Suppressor macrophage treated with lipopolysaccharide for 1 hour (primary cell): ENCODE data around the gene DMKN.
"Not testable (repeated sequence)": the region's sequence is repeated elsewhere in the genome, so short reads cannot be mapped to it uniquely, and the experiment has no call there.

Source experiments
- DNase-seq, 3 donors: peaks; one replicate each; pipeline ENCODE4 v3.0.0-alpha.2; 2020 to 2022

Gene DMKN

DNA sequence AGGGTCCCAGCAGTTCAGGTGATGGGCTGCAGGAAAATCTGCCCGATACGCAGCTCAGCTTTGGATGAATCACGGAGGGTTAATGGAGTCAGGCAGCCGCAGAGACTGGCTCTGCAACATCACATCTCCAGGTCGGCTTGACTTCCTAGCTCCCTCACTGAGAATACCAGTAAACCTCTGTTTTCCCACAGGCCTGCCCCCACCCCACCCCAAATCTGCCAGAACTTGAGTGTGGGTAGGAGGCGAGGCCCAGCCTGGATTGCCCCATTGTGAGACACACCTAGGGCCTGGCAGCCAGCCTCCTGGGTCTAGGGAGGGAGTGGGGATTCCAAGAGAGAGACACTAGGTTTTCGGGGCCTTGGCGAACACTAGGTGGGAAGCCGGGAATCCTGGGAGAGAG is 19.5 kb downstream of the DMKN start:
- DNase-seq: no peak

DNA sequence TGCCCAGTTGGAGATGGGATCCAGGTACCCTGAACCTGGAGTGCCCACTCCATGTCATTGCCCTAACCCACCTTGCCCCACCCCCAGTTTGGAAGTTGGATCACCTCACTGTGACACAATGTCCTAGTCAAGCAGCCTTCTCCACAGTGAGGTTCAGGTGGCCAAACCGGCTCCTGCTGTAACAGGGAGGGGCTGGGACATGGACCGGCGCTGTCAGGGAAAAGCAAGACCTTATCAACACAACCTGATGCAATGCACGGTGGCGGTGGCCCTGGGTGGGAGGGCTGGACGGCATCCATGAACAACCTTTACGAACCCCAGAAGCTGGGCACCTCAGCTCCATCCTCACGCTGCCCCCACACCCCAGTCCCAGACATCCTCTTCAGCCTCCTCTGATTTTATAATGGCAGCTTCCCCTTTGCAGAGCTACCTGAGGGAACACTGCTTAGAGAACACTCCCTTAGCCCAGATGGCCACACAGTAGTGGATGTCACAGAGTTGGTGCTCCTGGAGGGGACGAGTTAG is 21.6 kb downstream of the DMKN start:
- no peak for DNase-seq

DNA sequence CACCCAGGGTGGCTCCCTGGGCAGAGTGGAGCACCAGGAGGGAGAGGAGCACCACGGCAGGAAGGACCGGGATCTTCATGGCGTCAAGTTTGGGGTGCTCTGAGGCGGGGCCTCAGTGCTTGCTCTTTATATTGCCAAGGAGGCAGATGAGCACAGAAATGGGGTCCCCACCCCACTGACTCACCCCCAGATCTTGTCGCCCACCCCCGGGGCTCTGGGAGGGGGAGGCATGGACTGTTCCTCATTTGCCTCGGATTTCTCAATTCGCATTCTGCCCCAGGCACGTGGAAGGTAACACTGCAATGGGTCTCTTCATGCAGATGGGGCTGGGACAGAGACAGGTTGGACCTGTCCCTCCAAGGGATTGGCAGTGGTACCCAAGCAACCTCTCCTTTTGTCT is 23.1 kb downstream of the DMKN start, which contains the start of gene KRTDAP:
Gene KRTDAP (minus strand): TSS at position 101 of the 400 bp plus-strand sequence. CDS start 22 bp downstream, at position 79.
- DNase-seq: no peak

DNA sequence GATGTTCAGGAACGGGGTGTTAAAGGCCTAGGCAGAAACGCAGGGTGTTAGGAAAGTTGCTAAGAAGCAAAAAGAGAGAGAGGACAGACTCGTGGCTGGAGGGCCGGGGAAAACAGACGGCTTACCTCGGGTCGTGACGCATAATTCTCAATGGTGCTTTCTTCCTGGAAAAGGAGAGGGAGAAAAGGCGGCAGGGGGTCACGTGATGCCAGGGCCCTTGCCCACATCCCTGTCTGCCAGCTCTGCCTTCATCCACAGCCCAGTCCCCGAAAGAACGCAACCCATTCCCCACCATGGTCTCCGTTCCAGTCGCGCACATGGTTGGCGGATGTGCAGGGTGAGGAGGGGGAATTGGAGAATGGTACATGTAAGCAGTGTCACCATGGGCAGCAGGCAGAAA is 24.8 kb downstream of the DMKN start:
- DNase-seq: no peak

DNA sequence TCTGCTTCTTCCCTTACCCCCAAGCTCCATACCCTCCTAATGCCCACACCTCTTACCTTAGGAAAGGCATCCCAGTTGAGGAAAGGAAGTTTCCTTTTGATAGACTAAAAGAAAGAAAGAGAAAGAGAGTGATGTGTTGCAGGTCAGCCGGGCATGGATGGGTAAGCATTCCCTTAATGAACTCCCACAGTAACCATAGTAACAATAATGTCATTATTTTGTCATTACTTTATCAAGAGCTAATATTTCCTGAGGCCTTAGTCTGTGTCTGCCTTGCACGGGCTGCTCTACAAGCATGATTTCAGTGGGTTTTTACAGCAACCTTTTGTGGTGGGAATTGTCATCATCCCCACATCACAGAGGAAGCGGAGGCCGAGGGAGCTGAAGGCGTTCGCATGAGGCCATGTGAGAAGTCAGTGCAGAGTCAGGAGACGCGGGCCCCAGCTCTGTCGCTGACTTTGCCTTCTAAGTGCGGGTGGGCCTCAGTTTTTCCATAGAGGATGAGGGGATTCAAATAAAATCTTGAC is 25.7 kb downstream of the DMKN start:
- DNase-seq: no peak

DNA sequence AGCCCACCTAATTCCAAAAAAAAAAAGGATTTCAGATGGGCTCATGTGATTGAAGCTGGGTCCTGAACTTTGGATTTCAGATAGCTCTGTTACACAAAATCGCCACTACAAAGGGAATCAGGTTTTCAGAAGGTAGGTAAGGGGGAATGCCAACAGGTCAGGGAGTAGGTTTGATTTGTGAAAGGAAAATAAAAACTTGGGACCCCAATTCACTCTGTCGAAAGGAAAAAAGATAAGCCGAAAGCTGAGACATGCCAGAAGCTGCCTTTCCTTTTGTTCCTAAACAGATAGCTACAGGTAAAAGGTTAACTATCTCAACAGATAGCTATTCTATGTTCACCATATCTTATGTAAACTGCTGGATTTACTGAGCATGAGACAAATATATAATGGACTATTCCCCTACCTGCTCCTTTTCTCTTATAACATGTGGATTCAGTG is 27.2 kb downstream of the DMKN start:
- no peak for DNase-seq

DNA sequence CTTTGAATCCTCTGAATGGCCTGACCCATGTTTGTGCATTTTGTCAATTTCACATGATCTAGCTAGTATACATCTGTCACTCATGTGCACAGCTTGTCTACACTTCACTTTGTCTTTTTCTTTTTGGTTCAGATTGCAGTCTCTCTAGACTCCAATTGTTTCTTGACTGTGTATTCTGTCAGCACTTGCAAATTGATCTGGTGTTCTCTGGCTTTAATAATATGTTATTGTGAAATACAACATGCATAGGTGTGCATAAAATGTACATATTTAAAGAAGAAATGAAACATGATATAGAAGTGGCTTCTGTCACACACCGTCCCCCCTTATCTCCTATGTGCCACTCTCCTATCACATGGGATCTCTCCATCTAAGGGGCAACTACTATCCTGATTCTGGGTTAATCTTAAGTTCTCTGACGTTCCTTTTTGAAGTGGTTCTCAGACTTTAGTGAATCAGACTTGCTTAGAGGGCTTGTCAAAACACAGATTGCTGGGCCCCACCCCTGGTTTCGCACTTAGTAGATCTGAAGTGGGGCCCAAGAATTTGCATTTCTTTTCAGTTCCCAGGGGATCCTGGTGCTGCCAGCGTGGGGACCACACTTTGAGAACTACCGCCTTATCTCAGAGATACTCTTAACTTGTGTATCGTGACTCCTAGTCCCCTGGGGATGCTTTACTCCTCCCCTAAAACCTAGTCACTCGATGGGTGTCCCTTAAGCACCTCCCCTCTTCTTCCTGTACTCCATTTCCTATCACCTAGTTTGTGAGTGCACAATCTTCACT is 29.0 kb downstream of the DMKN start:
- DNase-seq: no peak

- DNase-seq: no peak
Observed at GRCh38 chr19:35483089-35483488, 30.4 kb downstream of the DMKN start.

GRCh38 chr19:35478794-35479677 is 34.4 kb downstream of the DMKN start:
- DNase-seq: peak in 1 of 3 donors; percentile 17

GRCh38 chr19:35476149-35476548 is 37.3 kb downstream of the DMKN start:
- DNase-seq: peak in 1 of 3 donors; percentile 29

GRCh38 chr19:35474594-35474993 is 38.9 kb downstream of the DMKN start:
- not testable (repeated sequence) for DNase-seq

DNA sequence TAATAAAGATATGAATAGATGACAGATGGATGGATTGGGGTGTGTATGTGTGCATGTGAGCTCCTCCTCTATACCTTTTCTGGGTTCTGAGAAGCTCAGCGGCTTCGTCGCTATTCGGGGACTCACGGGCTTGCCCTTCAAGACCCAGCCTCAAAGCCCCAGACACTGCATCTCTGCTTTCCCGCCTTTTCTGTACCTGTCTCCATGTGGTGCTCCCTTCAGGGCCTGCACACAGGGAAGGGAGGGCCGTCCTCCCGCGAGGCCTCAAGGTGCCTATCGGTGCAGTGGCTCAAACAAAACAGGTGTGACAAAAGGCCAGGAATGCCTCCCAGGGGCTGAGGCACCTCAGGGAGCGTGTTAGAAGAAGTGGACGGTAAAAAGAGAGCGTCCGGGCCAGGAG is 39.3 kb downstream of the DMKN start:
- no peak for DNase-seq

DNA sequence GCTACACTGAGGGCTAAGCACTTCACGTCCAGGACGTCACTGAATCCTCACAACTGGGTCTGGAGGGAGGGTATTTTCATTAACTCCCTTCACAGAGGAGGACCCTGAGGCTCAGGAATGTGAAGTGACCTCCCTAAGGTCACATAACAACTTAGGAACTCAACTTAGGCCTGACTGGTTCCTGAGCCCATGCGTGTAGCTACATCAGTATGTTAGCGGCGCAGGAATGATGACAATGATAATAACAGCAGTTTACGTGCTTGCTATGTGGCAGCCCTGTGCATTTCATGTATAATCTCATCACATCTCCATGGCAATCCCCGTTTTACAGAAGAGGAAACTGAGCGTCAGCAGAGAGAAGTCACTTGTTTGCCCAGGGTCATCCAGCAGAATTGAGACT is 41.5 kb downstream of the DMKN start:
- DNase-seq: no peak

DNA sequence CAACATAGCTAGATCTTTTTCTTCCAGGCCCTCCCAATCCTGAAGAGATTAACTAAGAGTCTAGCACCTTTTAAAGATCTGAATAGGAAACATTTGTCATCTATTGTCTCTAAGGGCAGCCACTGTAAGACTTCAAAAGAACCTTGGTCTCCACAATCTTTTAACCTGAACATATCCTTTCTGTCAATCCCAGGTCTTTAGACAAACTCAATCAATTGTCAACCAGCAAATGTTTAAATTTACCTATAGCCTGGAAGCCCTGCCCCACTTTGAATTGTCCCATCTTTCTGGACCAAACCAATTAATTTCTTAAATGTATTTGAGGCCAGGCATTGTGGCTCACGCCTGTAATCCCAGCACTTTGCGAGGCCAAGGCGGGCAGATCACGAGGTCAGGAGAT is 42.4 kb downstream of the DMKN start:
- not testable (repeated sequence) for DNase-seq

DNA sequence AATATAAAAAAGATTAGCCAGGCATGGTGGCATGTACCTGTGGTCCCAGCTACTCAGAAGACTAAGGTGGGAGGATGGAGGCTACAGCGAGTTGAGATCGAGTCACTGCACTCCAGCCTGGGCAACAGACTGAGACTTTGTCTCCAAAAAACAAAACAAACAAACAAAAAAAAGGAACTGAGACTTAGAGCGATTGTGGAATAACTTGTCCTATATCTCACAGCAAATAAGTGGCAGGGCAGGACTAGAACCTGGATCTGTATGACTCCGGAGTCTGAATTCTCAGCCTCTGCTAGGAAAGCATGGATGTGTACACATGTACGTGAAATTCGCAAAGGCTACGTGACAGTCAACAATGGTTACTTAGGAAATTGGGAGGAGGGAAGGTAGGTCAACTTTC is 43.3 kb downstream of the DMKN start:
- no peak for DNase-seq

DNA sequence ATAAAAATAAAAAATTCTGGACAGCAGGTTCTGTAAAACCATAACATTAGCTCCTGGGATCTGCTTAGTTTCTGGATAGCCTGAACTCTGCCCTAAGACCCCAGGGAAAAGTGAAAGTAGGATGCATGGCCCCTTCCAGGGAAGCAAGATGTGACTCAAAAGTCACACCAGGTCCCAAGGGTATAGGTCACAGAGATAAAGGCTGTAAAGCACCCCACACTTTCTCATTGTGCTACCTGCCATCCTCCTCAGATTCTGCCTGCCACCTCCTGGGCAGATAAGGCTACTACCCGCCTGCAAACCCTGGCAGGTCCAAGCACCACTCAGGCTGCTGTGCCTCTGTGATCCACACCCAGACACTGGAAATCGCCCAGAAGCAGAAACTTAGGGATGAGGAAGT is 44.8 kb downstream of the DMKN start:
- peak; percentile 73 to 78 (median 74) for DNase-seq

DNA sequence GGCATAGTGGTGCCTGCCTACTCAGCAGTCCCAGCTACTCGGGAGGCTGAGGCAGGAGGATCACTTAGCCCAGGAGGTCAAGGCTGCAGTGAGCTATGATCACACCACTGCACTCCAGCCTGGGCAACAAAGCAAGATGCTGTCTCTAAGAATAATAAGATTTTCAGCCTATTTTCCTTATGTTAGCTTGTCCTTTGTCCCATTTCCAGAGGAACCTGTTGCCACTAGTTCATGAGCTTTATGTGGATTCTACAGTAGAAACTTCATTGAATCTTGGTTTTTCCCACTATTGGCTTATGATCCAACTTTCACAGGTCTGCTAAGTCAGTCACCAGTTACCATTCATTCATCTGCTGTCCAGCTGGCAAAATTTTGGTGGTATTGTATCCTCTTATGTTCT is 47.2 kb downstream of the DMKN start:
- DNase-seq: no peak

DNA sequence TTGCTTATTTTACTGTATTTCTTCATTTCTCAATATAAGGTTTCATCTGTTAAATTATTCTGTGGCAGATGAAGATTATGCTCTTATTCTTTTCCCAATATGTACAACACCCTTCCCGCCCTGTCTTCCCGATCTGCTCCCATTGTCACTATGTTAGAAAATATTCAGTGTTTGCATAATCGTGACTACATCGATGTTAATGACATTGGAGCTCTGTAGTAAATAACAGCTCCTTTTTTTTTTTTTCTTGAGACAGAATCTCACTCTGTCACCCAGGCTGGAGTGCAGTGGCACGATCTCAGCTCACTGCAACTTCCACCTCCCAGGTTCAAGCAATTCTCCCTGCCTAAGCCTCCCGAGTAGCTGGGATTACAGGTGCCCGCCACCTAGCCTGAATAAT is 50.5 kb downstream of the DMKN start:
- peak in 2 of 3 donors; percentile 45 to 49 for DNase-seq

DNA sequence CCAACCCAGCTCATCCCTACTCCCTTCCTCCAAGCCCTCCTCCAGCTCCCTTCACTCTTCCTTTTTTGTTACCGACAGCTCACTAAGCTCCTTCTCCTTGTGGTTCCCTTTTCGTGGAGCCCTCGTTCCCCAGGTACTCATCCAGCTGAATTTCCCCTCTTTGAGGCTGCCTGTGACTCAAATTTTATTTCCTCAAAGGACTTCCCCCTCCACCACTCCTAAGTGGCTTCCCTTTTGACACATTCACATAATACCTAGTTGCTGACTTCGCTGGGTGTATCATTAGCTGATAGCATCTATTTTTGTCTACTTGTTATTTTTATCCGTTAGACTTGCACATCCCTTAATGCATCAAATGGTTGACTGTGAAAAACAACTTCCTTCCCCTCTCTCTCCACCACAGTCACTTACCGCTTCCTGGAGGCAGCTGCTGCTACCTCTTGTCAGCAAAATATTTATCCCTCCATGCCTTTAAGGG is 50.9 kb downstream of the DMKN start:
- peak; percentile 91 to 98 (median 95) for DNase-seq

DNA sequence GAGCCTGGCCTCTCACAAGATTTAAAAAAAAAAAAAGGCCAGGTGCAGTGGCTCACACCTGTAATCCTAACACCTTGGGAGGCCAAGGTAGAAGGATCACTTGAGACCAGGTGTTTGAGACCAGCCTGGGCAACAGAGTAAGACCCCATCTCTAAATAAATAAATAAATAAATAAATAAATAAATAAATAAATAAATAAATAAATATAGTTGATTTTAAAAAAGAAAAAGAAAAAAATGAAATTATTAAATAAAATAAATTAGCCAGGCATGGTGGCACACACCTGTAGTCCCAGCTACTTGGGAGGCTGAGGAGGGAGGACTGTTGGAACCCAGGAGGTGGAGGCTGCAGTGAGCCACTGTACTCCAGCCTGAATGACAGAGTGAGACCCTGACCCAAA is 51.7 kb downstream of the DMKN start:
- not testable (repeated sequence) for DNase-seq

DNA sequence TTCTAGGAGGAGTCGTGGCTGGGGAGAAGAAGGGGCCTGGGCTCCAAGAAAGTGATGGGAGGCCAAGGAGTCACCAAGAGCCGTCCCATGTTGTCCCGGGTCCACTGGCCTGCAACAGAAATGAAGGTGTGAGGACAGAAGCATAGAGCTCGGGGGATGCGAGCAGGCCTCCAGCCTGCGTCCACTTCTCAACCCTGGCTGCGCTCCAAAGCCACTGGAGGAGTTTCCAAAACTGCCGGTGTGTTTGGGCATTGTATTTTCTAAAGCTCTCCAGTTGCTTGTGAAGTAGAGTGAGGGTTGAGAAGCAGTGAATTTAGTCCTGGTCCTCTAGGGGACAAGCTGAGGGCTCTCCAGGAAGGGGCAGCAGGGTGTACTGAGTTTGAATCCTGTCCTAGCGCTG is 52.4 kb downstream of the DMKN start:
- DNase-seq: peak in 1 of 3 donors; percentile 14

DNA sequence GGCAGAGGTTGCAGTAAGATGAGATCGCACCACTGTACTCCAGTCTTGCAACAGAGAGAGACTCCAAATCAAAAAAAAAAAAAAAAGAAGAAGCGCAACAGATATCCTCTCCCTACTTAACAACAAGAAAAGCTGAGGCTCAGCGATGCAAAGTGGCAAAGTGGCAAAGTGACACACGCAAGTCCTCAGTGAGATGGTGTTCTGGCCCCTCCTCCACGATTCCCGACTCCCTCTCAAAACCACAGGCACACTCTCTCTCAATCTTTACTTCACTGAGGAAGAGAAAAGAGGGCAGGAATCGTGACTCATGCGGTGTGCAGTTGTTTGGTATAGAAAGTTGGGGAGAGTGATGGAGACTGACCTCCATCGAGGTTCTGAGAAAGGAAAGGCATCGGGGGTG is 52.8 kb downstream of the DMKN start:
- peak; percentile 55 to 80 (median 71) for DNase-seq

GRCh38 chr19:35459414-35460082 is 53.9 kb downstream of the DMKN start:
- no peak for DNase-seq
